Vagina (tissue), 2 donors: ENCODE data around the gene RFX2.

ENCODE experiments used
- CTCF ChIP-seq, 3 experiments: fragments of 450-650 bp in 2 of 3; fragments of 200-600 bp in 1 of 3; sonication (generic) in 1 of 3; IDR thresholded peaks; one replicate each; pipeline ENCODE4 v1.5.1; 2017 to 2019; ENCODE audit warnings: antibody characterized with exemption in 3 of 3, mild to moderate bottlenecking in 2 of 3, moderate library complexity in 2 of 3
- POLR2AphosphoS5 ChIP-seq, 2 donors: sonication (generic); formaldehyde crosslinking; IDR thresholded peaks; one replicate each; pipeline ENCODE4 v1.9.0; 2017; ENCODE audit warnings: antibody characterized with exemption in 2 of 2, mild to moderate bottlenecking in 2 of 2, low read depth in 1 of 2; ENCODE audit not compliant: insufficient read depth in 1 of 2

DNA sequence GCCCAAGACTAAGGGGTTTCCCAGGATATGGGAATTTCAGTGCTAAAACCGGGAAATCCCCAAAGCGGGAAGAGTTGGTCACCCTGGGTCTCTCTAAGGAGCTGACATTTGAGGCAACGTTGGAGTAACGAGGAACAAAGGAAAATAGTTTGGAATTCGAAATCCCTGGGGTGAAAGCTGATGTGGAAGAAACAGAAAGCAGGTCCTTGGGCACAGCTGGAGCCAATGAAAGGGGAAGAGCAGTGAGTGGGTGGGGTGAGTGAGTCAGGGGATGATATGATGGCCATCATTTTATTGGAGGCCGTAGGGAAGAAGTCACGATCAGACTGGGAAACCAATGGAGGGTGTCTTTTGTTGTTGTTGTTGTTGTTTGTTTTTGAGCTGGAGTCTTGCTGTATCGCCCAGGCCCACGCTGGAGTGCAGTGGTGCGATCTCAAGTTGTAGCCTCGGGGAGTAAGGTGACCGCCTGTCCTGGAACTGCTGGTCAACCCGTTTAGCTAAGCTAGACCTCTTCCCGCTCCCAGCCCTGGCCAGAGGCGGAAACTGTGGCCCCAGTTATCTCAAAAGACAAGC is 3.4 kb upstream of the RFX2 start:
- TF ChIP-seq POLR2AphosphoS5 (IDR thresholded peaks at IDR 0.05; ENCODE audit: insufficient read depth in 1 of 2, low read depth in 1 of 2) (no peak), CTCF (IDR thresholded peaks at IDR 0.05) (no peak)
